GM12878 (cell line): ENCODE data around the gene CCDC80. TPM values are rescaled to one million over a fixed set of nuclear protein-coding genes. Genes with fewer than 3 reads are reported as not detected.

Experiments
- ATF2 ChIP-seq: IDR thresholded peaks from 2 replicates; pipeline ENCODE4 v1.6.1; 2012; ENCODE audit warnings: low read length, inconsistent platforms
- ATF3 ChIP-seq: IDR thresholded peaks from 2 replicates; pipeline ENCODE4 v1.6.1; 2011; ENCODE audit warnings: low read depth, mild to moderate bottlenecking, low read length, moderate library complexity, borderline replicate concordance; ENCODE audit errors: extremely low read depth
- GATAD2B ChIP-seq: fragments of 450-650 bp; conservative IDR thresholded peaks from 2 replicates; pipeline ENCODE4 v1.6.1; 2017; ENCODE audit warnings: low read depth, mild to moderate bottlenecking, moderate library complexity
- HCFC1 ChIP-seq: fragments of 150-350 bp; IDR thresholded peaks from 2 replicates; pipeline ENCODE4 v1.6.1; 2014; ENCODE audit warnings: low read length
- IKZF1 ChIP-seq: fragments of 450-650 bp; conservative IDR thresholded peaks from 2 replicates; pipeline ENCODE4 v1.6.1; 2017; ENCODE audit warnings: antibody characterized with exemption, mild to moderate bottlenecking
- KAT2A ChIP-seq: conservative IDR thresholded peaks from 2 replicates; pipeline ENCODE4 v1.6.1; 2011; ENCODE audit warnings: low read depth, low read length; ENCODE audit not compliant: control insufficient read depth
- NR2F1 ChIP-seq: fragments of 450-650 bp; conservative IDR thresholded peaks from 2 replicates; pipeline ENCODE4 v1.6.1; 2017; ENCODE audit warnings: mild to moderate bottlenecking
- RAD51 ChIP-seq: fragments of 450-650 bp; IDR thresholded peaks from 2 replicates; pipeline ENCODE4 v1.6.1; 2016; ENCODE audit warnings: moderate library complexity, mild to moderate bottlenecking, inconsistent platforms
- RELA ChIP-seq: fragments of 450-650 bp; IDR thresholded peaks from 2 replicates; pipeline ENCODE4 v1.8.0; 2014; ENCODE audit warnings: borderline replicate concordance; ENCODE audit not compliant: partially characterized antibody
- SKIL ChIP-seq: fragments of 450-650 bp; IDR thresholded peaks from 2 replicates; pipeline ENCODE4 v1.6.1; 2017; ENCODE audit warnings: mild to moderate bottlenecking, low read depth, inconsistent platforms; ENCODE audit not compliant: poor library complexity, severe bottlenecking
- SMAD1 ChIP-seq: fragments of 450-650 bp; IDR thresholded peaks from 2 replicates; pipeline ENCODE4 v1.6.1; 2018; ENCODE audit warnings: mild to moderate bottlenecking, low read depth; ENCODE audit not compliant: partially characterized antibody
- SMARCA5 ChIP-seq: fragments of 450-650 bp; IDR thresholded peaks from 2 replicates; pipeline ENCODE4 v1.6.1; 2017; ENCODE audit warnings: mild to moderate bottlenecking
- SUZ12 ChIP-seq: fragments of 200-600 bp; sonication (generic); IDR thresholded peaks from one replicate; pipeline ENCODE4 v1.6.1; 2018; ENCODE audit warnings: antibody characterized with exemption, mild to moderate bottlenecking; ENCODE audit not compliant: unreplicated experiment
- TAF1 ChIP-seq: IDR thresholded peaks from 2 replicates; pipeline ENCODE4 v1.6.1; 2011; ENCODE audit warnings: mild to moderate bottlenecking, low read depth, low read length, borderline replicate concordance
- WRNIP1 ChIP-seq: IDR thresholded peaks from 2 replicates; pipeline ENCODE4 v1.6.1; 2011; ENCODE audit warnings: low read depth, low read length, improper control_type of control experiment, borderline replicate concordance
- ZBTB4 ChIP-seq: fragments of 450-650 bp; formaldehyde crosslinking; IDR thresholded peaks from 2 replicates; pipeline ENCODE4 v1.4.0; 2022; ENCODE audit warnings: mild to moderate bottlenecking, moderate library complexity
- ZNF384 ChIP-seq: IDR thresholded peaks from 2 replicates; pipeline ENCODE4 v1.6.1; 2012; ENCODE audit warnings: low read depth, mild to moderate bottlenecking, low read length, improper control_type of control experiment, borderline replicate concordance
- ZNF687 ChIP-seq: fragments of 450-650 bp; IDR thresholded peaks from 2 replicates; pipeline ENCODE4 v1.6.1; 2017; ENCODE audit warnings: mild to moderate bottlenecking, moderate library complexity
- polyA plus RNA-seq, 11 experiments: library from polyadenylated mRNA; depleted of rRNA in 4 of 11; unstranded in 6 of 11; stranded (reverse) in 5 of 11; fragments of >200 nt; fragmentation: Nextera tagmentation in 4 of 11; fragmentation: Illumina TruSeq in 1 of 11; extraction: Ambion mirVana in 4 of 11; extraction: Trizol in 1 of 11; gene quantifications; 1 replicate in 1 of 11; 2 replicates in 10 of 11; pipeline versions ENCODE4 v1.2.1 to v1.2.3, GENCODE V29; 2011 to 2016; ENCODE audit warnings: inconsistent platforms in 2 of 11, missing spikeins in 2 of 11, low read depth in 1 of 11
- total RNA-seq, 4 experiments: library from RNA; depleted of rRNA in 3 of 4; stranded (reverse); fragments of >200 nt in 3 of 4; fragmentation: Illumina TruSeq in 1 of 4; extraction: Trizol in 1 of 4; gene quantifications; 2 replicates each; pipeline versions ENCODE4 v1.2.1 to v1.2.3, GENCODE V29; 2013 to 2021

The CCDC80 gene
- total and polyA plus RNA-seq, 10 of the 15 experiments (the other 5 are each of a cell fraction or from before 2014, with no cell fraction given), result 0.01 to 0.59 (median 0.21) TPM; not detected in 5

GRCh38 chr3:112676659-112677234 is 35.8 kb upstream of the CCDC80 start (continued):
- TF ChIP-seq SKIL (peak; percentile 95), ATF3 (no peak), ATF2 (peak; percentile 100), TAF1 (no peak), ZNF384 (no peak), RELA (peak; percentile 84), SMARCA5 (peak; percentile 6; the same call in 1 of the 2 replicates), IKZF1 (peak; percentile 97), KAT2A (no peak), NR2F1 (peak; percentile 98), ZBTB4 (CRISPR knock-in tag) (no peak), GATAD2B (peak; percentile 99), ZNF687 (no peak), RAD51 (peak; percentile 28; the same call in 1 of the 2 replicates), SUZ12 (no peak), WRNIP1 (no peak), HCFC1 (no peak; the same call in 1 of the 2 replicates), SMAD1 (no peak)
